ENCODE measurements around the gene ALDH3B1.

ALDH3B1 gene

GRCh38 chr11:68007498-68008380 is 2.4 kb upstream of the ALDH3B1 start:
- TF ChIP-seq, protein P1, sequence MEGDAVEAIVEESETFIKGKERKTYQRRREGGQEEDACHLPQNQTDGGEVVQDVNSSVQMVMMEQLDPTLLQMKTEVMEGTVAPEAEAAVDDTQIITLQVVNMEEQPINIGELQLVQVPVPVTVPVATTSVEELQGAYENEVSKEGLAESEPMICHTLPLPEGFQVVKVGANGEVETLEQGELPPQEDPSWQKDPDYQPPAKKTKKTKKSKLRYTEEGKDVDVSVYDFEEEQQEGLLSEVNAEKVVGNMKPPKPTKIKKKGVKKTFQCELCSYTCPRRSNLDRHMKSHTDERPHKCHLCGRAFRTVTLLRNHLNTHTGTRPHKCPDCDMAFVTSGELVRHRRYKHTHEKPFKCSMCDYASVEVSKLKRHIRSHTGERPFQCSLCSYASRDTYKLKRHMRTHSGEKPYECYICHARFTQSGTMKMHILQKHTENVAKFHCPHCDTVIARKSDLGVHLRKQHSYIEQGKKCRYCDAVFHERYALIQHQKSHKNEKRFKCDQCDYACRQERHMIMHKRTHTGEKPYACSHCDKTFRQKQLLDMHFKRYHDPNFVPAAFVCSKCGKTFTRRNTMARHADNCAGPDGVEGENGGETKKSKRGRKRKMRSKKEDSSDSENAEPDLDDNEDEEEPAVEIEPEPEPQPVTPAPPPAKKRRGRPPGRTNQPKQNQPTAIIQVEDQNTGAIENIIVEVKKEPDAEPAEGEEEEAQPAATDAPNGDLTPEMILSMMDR (IDR thresholded peaks at IDR 0.05; ENCODE audit: insufficient read depth, low read length, missing control alignments) = no peak
- H3K4me3 ChIP-seq (ENCODE audit: low read depth, low read length) = no peak overlapping the region
- no peak for DNase-seq (ENCODE audit: low read depth, low spot score)
- POLR2A ChIA-PET = no interaction called here
- CTCF ChIA-PET = interaction anchor here (1.0 to 4.1 kb wide), 4 partner anchors 14 to 203 kb away, joined by 4 to 42 read pairs (median 12); no protein-coding TSS in a partner anchor

- no peak for DNase-seq (ENCODE audit: low read depth, low spot score)
- POLR2A ChIA-PET = no interaction called here
- H3K4me3 ChIP-seq (ENCODE audit: low read depth, low read length) = no peak overlapping the region
- CTCF ChIA-PET = interaction anchor here (0.6 to 4.1 kb wide), 11 partner anchors 13 to 202 kb away, joined by 3 to 42 read pairs (median 3); partner anchors contain the start of gene NDUFS8
- TF ChIP-seq, protein P1 (IDR thresholded peaks at IDR 0.05; ENCODE audit: insufficient read depth, low read length, missing control alignments) = no peak
These were observed 1.5 kb upstream of the ALDH3B1 start for GRCh38 chr11:68008381-68009337.

- TF ChIP-seq, protein P1 (IDR thresholded peaks at IDR 0.05; ENCODE audit: insufficient read depth, low read length, missing control alignments) = peak; percentile 24
- H3K4me3 ChIP-seq (ENCODE audit: low read depth, low read length) = peak overlapping the region; percentile 64
- POLR2A ChIA-PET = interaction anchor here (0.6 to 2.1 kb wide), 5 partner anchors 28 to 63 kb away, joined by 3 to 9 read pairs (median 5); partner anchors contain the start of gene TCIRG1
- CTCF ChIA-PET = interaction anchor here (0.6 to 4.1 kb wide), 12 partner anchors 12 to 201 kb away, joined by 3 to 42 read pairs (median 3); partner anchors contain the start of gene NDUFS8
- DNase-seq (ENCODE audit: low read depth, low spot score) = no peak
These were observed 587 bp upstream of the ALDH3B1 start for GRCh38 chr11:68009391-68010089.

- DNase-seq (ENCODE audit: low read depth, low spot score) = no peak
- CTCF ChIA-PET = interaction anchor here (0.9 to 4.1 kb wide), 8 partner anchors 12 to 199 kb away, joined by 3 to 42 read pairs (median 4); no protein-coding TSS in a partner anchor
- H3K4me3 ChIP-seq (ENCODE audit: low read depth, low read length) = peak overlapping the region; percentile 64
- TF ChIP-seq, protein P1 (IDR thresholded peaks at IDR 0.05; ENCODE audit: insufficient read depth, low read length, missing control alignments) = no peak
- POLR2A ChIA-PET = interaction anchor here (1.2 to 2.1 kb wide), 4 partner anchors 27 to 32 kb away, joined by 5 to 9 read pairs (median 6); partner anchors contain the start of gene TCIRG1
These were observed 1.2 kb downstream of the ALDH3B1 start for GRCh38 chr11:68011051-68011943.
